ENCODE measurements around the gene TRPM3. TPM values are rescaled to one million over a fixed set of nuclear protein-coding genes. Genes with fewer than 3 reads are reported as not detected.
"Not testable (repeated sequence)": the region's sequence is repeated elsewhere in the genome, so short reads cannot be mapped to it uniquely, and the experiment has no call there.

The TRPM3 gene
- polyA plus RNA-seq, 6 donors from 2014 or later = not detected

- H3K4me1 Mint-ChIP-seq = no peaks in the 10 kb centered on the region
- no peak overlapping the region for H3K27ac Mint-ChIP-seq
- H3K9me3 Mint-ChIP-seq = no peaks in the 10 kb centered on the region
- DNase-seq (no peak), ATAC-seq (ENCODE audit: low read depth in 2 of 2) (no peak)
- H3K36me3 Mint-ChIP-seq = no peaks in the 10 kb centered on the region
- H3K4me3 Mint-ChIP-seq = no peak overlapping the region
- H3K27me3 Mint-ChIP-seq = peaks cover 11 to 16% (median 14%) of the 10 kb centered on the region in 3 donors
These were observed 437.6 kb downstream of the TRPM3 start for GRCh38 chr9:70683841-70684240.

- no peak for ATAC-seq (ENCODE audit: low read depth in 2 of 2)
- Mint-ChIP-seq H3K36me3 (no peaks in the 10 kb centered on the region), H3K27me3 (peaks cover 0 to 10% (median under 1%) of the 10 kb centered on the region in 3 donors), H3K9me3 (no peaks in the 10 kb centered on the region), H3K4me3 (no peak overlapping the region), H3K27ac (no peak overlapping the region), H3K4me1 (no peaks in the 10 kb centered on the region)
- DNase-seq = no peak
These were observed 439.1 kb downstream of the TRPM3 start for GRCh38 chr9:70682298-70682697.

GRCh38 chr9:70679845-70680244 lies 441.6 kb downstream of the TRPM3 start:
- Mint-ChIP-seq H3K4me3 (no peak overlapping the region), H3K9me3 (no peaks in the 10 kb centered on the region), H3K27ac (no peak overlapping the region), H3K27me3 (peaks cover 0 to 10% (median 0%) of the 10 kb centered on the region in 3 donors), H3K36me3 (no peaks in the 10 kb centered on the region), H3K4me1 (no peaks in the 10 kb centered on the region)
- ATAC-seq (ENCODE audit: low read depth in 2 of 2) (no peak), DNase-seq (no peak)

- Mint-ChIP-seq H3K27me3 (peaks cover 0 to 10% (median 0%) of the 10 kb centered on the region in 3 donors), H3K4me3 (no peak overlapping the region), H3K4me1 (no peaks in the 10 kb centered on the region), H3K9me3 (no peaks in the 10 kb centered on the region), H3K27ac (no peak overlapping the region), H3K36me3 (no peaks in the 10 kb centered on the region)
- DNase-seq (no peak), ATAC-seq (ENCODE audit: low read depth in 2 of 2) (no peak)
These were observed 443.3 kb downstream of the TRPM3 start for GRCh38 chr9:70678153-70678552.

GRCh38 chr9:70677055-70677735 lies 444.2 kb downstream of the TRPM3 start:
- DNase-seq = no peak
- no peak overlapping the region for H3K4me3 Mint-ChIP-seq
- no peak overlapping the region for H3K27ac Mint-ChIP-seq
- H3K36me3 Mint-ChIP-seq = no peaks in the 10 kb centered on the region
- H3K9me3 Mint-ChIP-seq = no peaks in the 10 kb centered on the region
- peaks cover 0 to 12% (median 0%) of the 10 kb centered on the region in 3 donors for H3K27me3 Mint-ChIP-seq
- no peaks in the 10 kb centered on the region for H3K4me1 Mint-ChIP-seq
- no peak for ATAC-seq (ENCODE audit: low read depth in 2 of 2)

- no peaks in the 10 kb centered on the region for H3K4me1 Mint-ChIP-seq
- H3K4me3 Mint-ChIP-seq = no peak overlapping the region
- no peaks in the 10 kb centered on the region for H3K9me3 Mint-ChIP-seq
- H3K27me3 Mint-ChIP-seq = peaks cover 0 to 11% (median 0%) of the 10 kb centered on the region in 3 donors
- no peak overlapping the region for H3K27ac Mint-ChIP-seq
- DNase-seq (no peak), ATAC-seq (ENCODE audit: low read depth in 2 of 2) (no peak)
- H3K36me3 Mint-ChIP-seq = no peaks in the 10 kb centered on the region
These were observed 445.5 kb downstream of the TRPM3 start for GRCh38 chr9:70675868-70676370.

GRCh38 chr9:70673844-70674243 lies 447.6 kb downstream of the TRPM3 start:
- Mint-ChIP-seq H3K36me3 (no peaks in the 10 kb centered on the region), H3K27ac (no peak overlapping the region), H3K9me3 (no peaks in the 10 kb centered on the region), H3K4me3 (no peak overlapping the region), H3K4me1 (no peaks in the 10 kb centered on the region), H3K27me3 (peaks cover 0 to 4% (median 0%) of the 10 kb centered on the region in 3 donors)
- no peak for DNase-seq
- no peak for ATAC-seq (ENCODE audit: low read depth in 2 of 2)

- Mint-ChIP-seq H3K36me3 (no peaks in the 10 kb centered on the region), H3K4me1 (no peaks in the 10 kb centered on the region), H3K27me3 (peaks cover 0 to 4% (median 0%) of the 10 kb centered on the region in 3 donors), H3K4me3 (no peak overlapping the region), H3K27ac (no peak overlapping the region), H3K9me3 (no peaks in the 10 kb centered on the region)
- DNase-seq = no peak
- no peak for ATAC-seq (ENCODE audit: low read depth in 2 of 2)
These were observed 449.2 kb downstream of the TRPM3 start for GRCh38 chr9:70672161-70672649.

GRCh38 chr9:70668751-70669150 lies 452.7 kb downstream of the TRPM3 start:
- Mint-ChIP-seq H3K27me3 (peaks cover 0 to 5% (median 4%) of the 10 kb centered on the region in 3 donors), H3K27ac (no peak overlapping the region), H3K4me3 (no peak overlapping the region), H3K36me3 (no peaks in the 10 kb centered on the region), H3K4me1 (no peaks in the 10 kb centered on the region), H3K9me3 (peaks cover 0 to 3% (median 0%) of the 10 kb centered on the region in 7 donors)
- ATAC-seq (ENCODE audit: low read depth in 2 of 2) = no peak
- no peak for DNase-seq

- Mint-ChIP-seq H3K27me3 (peaks cover 3 to 24% (median 8%) of the 10 kb centered on the region in 3 donors), H3K36me3 (no peaks in the 10 kb centered on the region), H3K9me3 (peaks cover 3 to 43% (median 13%) of the 10 kb centered on the region in 7 donors), H3K4me1 (peaks cover 0 to 6% (median 0%) of the 10 kb centered on the region in 3 donors), H3K4me3 (no peak overlapping the region), H3K27ac (no peak overlapping the region)
- ATAC-seq (ENCODE audit: low read depth in 2 of 2) (no peak), DNase-seq (no peak)
These were observed 462.7 kb downstream of the TRPM3 start for GRCh38 chr9:70658765-70659164.

- Mint-ChIP-seq H3K27ac (no peak overlapping the region), H3K36me3 (no peaks in the 10 kb centered on the region), H3K4me3 (no peak overlapping the region), H3K27me3 (peaks cover 5 to 8% (median 8%) of the 10 kb centered on the region in 3 donors), H3K4me1 (peaks cover 0 to 6% (median 0%) of the 10 kb centered on the region in 3 donors), H3K9me3 (peaks cover 3 to 37% (median 9%) of the 10 kb centered on the region in 7 donors)
- ATAC-seq (ENCODE audit: low read depth in 2 of 2) (no peak), DNase-seq (no peak)
These were observed 465.1 kb downstream of the TRPM3 start for GRCh38 chr9:70656281-70656680.

- DNase-seq = no peak
- no peak for ATAC-seq (ENCODE audit: low read depth in 2 of 2)
- Mint-ChIP-seq H3K36me3 (peaks cover 0 to 4% of the 10 kb centered on the region in 2 donors), H3K27ac (no peak overlapping the region), H3K4me3 (no peak overlapping the region), H3K4me1 (peaks cover 0 to 6% (median 0%) of the 10 kb centered on the region in 3 donors), H3K9me3 (peaks cover 2 to 36% (median 15%) of the 10 kb centered on the region in 7 donors), H3K27me3 (peaks cover 0 to 12% (median 5%) of the 10 kb centered on the region in 3 donors)
These were observed 467.3 kb downstream of the TRPM3 start for GRCh38 chr9:70654144-70654543.

GRCh38 chr9:70644627-70645026 lies 476.8 kb downstream of the TRPM3 start:
- ATAC-seq (ENCODE audit: low read depth in 2 of 2); DNase-seq; H3K27ac Mint-ChIP-seq; H3K4me3 Mint-ChIP-seq; H3K36me3 Mint-ChIP-seq; H3K4me1 Mint-ChIP-seq: not testable (repeated sequence)
- H3K9me3 Mint-ChIP-seq = peaks cover 0 to 28% (median 8%) of the 10 kb centered on the region in 7 donors
- peaks cover 11 to 25% (median 15%) of the 10 kb centered on the region in 3 donors for H3K27me3 Mint-ChIP-seq

- peaks cover 0 to 8% (median 0%) of the 10 kb centered on the region in 7 donors for H3K9me3 Mint-ChIP-seq
- DNase-seq (no peak), ATAC-seq (ENCODE audit: low read depth in 2 of 2) (no peak)
- no peaks in the 10 kb centered on the region for H3K36me3 Mint-ChIP-seq
- peaks cover 15 to 25% (median 15%) of the 10 kb centered on the region in 3 donors for H3K27me3 Mint-ChIP-seq
- no peak overlapping the region for H3K27ac Mint-ChIP-seq
- H3K4me3 Mint-ChIP-seq = no peak overlapping the region
- H3K4me1 Mint-ChIP-seq = no peaks in the 10 kb centered on the region
These were observed 479.1 kb downstream of the TRPM3 start for GRCh38 chr9:70642341-70642740.
